GM21723 (cell line): ENCODE measurements around the gene ZNF282.

Source experiments
- ATAC-seq: cut with Tn5 transposase; IDR thresholded peaks from one replicate; pipeline ENCODE4 v1.9.1; 2021; ENCODE audit warnings: mild to moderate bottlenecking, moderate library complexity; ENCODE audit not compliant: unreplicated experiment

The ZNF282 gene

GRCh38 chr7:149195180-149196150 lies at the start of gene ZNF282:
ZNF282 (plus strand) TSS chr7:149195546; CDS start chr7:149195590, 44 bp downstream.
- ATAC-seq = peak; percentile 89

DNA sequence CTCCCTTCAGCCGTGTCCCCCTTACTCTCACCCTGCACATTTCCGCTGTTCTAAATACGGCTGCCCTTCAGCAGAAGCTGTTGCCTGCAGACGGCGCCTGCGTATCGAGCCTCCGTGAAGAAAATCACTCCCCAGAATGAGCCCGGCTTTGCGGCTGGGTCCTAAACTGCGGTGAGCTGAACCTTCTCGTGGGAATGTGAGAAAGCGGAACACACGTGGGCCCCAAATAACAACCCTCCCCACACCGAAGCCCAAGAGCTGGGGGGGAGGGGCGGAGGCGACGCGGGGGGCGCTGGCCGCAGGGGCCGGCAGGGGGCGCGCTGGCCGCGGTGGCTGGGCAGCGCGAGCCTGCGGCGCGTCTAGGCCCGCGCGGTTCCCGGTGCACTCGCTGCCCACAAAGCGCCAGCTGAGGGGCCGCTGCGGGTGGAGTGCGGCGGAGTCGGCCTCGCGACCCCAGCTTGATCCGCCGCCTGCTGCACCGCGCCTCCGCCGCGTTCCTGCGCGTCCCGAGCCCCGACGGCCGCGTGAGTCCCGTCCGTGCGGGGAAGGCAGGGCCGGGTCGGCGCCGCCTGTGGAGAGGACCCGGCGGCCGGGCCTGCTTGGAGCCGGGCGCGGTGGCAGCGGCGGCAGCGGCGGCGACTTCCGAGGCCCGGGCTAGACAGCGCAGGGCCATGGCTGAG lies 48.1 kb upstream of the ZNF282 start, which contains the start of gene ZNF398:
TSS of gene ZNF398 (plus strand) at position 382 of the 680 bp plus-strand sequence. CDS start at position 672, 290 bp downstream.
- ATAC-seq = peak; percentile 81

DNA sequence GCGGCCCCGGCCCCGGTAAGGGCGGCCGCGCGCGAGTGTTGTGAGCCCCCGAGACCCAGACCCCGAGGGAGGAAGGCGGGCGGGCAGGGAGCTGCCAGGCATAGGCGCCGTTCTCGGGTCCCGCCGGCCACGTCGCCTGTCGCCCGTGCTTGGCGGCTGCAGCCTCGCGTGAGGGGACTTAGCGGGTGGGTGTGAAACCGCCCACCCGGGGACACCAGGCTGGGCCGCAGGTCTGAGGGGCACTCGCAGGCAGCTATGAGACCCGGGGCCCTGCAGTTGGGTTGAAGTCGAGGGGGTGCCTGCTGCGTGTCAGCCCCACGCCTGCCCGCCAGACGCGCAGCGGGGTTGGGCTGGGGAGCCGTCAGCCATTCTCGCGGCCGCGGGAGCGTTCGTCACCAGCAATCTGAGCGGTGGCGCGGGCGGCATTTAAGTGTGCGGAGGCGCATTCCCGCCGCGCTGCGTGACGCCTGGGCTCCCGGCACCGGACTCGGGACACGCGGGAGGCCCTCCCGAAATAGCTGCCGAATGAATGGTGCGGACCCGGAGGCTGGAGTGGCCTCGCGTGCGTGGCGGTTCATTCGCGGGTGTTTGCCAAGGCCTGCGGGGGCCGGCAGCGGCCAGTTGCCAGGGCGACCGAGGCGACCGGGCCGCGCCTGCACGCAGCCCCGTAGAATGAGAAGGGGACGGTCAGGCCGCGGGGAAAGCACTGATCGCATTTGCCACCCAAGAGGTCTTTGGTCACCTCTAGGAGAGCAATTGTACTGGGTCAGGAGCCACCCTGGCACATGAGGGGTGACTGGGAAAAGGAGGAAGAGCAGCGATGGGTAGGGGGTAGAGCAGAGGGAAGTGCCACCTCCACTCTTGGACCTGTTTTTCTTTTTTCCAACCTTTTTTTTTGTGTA lies 47.3 kb upstream of the ZNF282 start:
- ATAC-seq = peak; percentile 36

- ATAC-seq = no peak
Observed at GRCh38 chr7:149150981-149151380, 44.4 kb upstream of the ZNF282 start.

DNA sequence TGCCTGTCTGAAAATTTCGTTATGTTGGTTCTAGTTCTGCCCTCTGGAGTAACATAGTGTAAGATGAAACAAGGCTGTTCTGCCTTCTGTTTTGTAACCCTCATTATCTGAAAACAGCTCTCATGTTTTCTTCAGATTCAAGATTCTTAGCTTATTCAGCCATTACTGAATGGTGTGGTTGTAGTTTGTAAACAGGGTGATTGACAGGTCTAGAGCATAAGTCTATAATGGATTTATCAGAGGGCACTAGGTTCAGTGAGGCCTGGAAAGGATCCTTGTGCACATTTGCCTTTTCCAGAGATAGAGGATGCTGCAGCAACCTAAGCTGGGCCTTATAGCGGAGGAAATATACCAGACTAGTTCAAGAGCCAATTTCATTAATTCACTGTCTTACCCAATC lies 42.0 kb upstream of the ZNF282 start:
- no peak for ATAC-seq

DNA sequence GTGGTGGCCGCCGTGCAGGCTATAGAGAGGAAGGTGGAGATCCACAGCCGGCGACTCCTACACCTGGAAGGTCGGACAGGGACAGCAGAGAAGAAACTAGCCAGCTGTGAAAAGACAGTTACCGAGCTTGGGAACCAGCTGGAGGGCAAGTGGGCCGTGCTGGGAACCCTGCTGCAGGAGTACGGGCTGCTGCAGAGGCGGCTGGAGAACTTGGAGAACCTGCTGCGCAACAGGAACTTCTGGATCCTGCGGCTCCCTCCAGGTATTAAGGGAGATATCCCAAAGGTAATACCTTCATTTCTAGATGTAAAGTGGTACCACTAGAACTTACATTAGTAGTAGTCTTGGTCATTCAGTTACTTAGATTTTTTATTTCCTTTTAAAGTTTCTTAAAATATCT lies 41.3 kb upstream of the ZNF282 start:
- ATAC-seq = no peak

- no peak for ATAC-seq
Observed at GRCh38 chr7:149156898-149157297, 38.4 kb upstream of the ZNF282 start.

- ATAC-seq = no peak
Observed at GRCh38 chr7:149161241-149161848, 34.0 kb upstream of the ZNF282 start.

- no peak for ATAC-seq
Observed at GRCh38 chr7:149166142-149166541, 29.2 kb upstream of the ZNF282 start.

- no peak for ATAC-seq
Observed at GRCh38 chr7:149166630-149167352, 28.6 kb upstream of the ZNF282 start.

DNA sequence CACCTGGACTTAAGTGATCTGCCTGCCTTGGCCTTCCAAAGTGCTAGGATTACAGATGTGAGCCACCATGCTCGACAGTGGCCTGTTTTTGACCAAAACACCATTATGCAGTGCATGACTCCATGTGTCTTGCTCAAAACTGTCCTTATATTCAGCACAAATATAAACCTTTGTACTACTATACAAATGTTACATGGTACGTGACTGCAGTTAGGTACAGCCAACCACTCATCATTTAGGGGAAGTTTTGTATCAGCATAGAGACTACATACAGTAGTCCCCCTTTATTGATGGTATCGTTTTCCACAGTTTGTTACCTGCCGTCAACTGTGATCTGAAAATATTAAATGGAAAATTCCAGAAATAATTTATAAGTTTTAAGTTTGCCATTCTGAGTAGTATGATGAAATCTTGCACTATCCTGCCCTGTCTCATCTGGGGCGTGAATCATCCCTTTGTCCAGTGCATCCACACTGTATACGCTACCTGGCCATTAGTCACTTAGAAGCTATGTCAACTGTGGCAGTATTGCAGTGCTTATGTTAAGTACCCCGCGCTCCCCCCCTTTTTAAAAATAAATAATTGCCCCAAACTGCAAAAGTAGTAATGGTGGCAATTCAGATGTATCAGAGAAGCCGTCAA lies 23.3 kb upstream of the ZNF282 start:
- no peak for ATAC-seq

- no peak for ATAC-seq
Observed at GRCh38 chr7:149172534-149172920, 22.8 kb upstream of the ZNF282 start.

- ATAC-seq = no peak
Observed at GRCh38 chr7:149175150-149175549, 20.2 kb upstream of the ZNF282 start.

DNA sequence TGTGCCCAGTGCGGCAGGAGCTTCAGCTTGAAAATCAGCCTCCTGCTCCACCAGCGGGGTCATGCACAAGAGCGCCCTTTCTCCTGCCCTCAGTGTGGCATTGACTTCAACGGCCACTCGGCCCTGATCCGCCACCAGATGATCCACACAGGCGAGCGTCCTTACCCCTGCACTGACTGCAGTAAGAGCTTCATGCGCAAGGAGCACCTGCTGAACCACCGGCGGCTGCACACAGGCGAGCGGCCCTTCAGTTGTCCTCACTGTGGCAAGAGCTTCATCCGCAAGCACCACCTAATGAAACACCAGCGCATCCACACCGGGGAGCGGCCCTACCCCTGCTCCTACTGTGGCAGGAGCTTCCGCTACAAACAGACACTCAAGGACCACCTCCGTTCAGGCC lies 16.1 kb upstream of the ZNF282 start:
- ATAC-seq = no peak

GRCh38 chr7:149180722-149181449 lies 14.5 kb upstream of the ZNF282 start:
- no peak for ATAC-seq

- ATAC-seq = no peak
Observed at GRCh38 chr7:149181450-149181790, 13.9 kb upstream of the ZNF282 start.

GRCh38 chr7:149184274-149184673 lies 11.1 kb upstream of the ZNF282 start:
- no peak for ATAC-seq

DNA sequence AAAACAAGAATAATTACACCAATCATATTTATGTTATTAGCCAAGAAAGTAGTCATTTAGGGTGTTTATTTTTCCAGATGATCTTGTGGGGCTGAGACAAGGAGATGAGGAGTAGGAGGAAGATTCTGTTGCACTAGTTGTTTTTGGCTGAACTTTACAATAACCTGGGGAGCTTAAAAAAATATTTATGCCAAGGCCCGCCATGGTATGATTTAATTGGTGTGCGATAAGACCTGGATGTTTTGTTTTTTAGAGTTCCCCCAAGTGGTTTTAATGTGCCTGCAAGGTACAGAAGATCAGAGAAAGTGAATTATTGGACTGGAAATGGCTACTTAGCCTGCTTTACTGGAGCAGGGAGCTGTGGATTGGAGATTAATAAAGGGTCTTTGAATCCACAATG lies 7.1 kb upstream of the ZNF282 start:
- ATAC-seq = no peak
